Measurements from ENCODE around the gene CALCR.

Gene CALCR

GRCh38 chr7:93574646-93575554 lies at the start of gene CALCR:
Gene CALCR (minus strand): TSS chr7:93574724. CDS start chr7:93486981, 87,743 bp downstream.
- no peak for TF ChIP-seq CTCF (conservative IDR thresholded peaks at IDR 0.05; ENCODE audit: low read length)
- DNase-seq (ENCODE audit: low read depth) = no peak
- H3K4me3 ChIP-seq (ENCODE audit: low read length) = no peak within 1 kb of the TSS

GRCh38 chr7:93623816-93624215 lies 49.3 kb upstream of the CALCR start:
- no peak overlapping the region for H3K4me3 ChIP-seq (ENCODE audit: low read length)

GRCh38 chr7:93622036-93623033 lies 47.8 kb upstream of the CALCR start:
- TF ChIP-seq CTCF (conservative IDR thresholded peaks at IDR 0.05; ENCODE audit: low read length) = peak; percentile 59
- no peak overlapping the region for H3K4me3 ChIP-seq (ENCODE audit: low read length)
- DNase-seq (ENCODE audit: low read depth) = peak; percentile 22

More at GRCh38 chr7:93623816-93624215, 49.3 kb upstream of the CALCR start:
- TF ChIP-seq CTCF (conservative IDR thresholded peaks at IDR 0.05; ENCODE audit: low read length) = no peak
- DNase-seq (ENCODE audit: low read depth) = no peak

DNA sequence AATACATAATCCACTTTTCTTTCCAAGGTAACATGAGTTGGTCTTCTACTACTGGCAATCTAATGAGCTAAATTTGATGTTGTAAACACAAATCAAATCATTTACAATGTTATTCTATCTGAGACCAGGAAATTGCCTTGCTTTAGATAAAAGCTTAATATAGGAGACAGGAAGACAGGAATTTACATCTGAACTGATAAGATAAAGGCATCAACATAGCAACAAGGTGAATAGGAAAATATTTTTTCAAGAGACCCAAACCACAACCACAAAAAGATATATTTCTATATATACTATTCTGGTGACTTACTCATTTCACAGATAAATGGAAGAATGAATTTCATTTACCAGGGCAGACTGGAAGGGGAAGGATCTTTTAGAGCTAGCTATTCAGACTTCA lies 46.3 kb upstream of the CALCR start:
- no peak for TF ChIP-seq CTCF (conservative IDR thresholded peaks at IDR 0.05; ENCODE audit: low read length)
- no peak for DNase-seq (ENCODE audit: low read depth)

GRCh38 chr7:93620057-93620456 lies 45.5 kb upstream of the CALCR start:
- no peak for DNase-seq (ENCODE audit: low read depth)
- TF ChIP-seq CTCF (conservative IDR thresholded peaks at IDR 0.05; ENCODE audit: low read length) = no peak
- no peak overlapping the region for H3K4me3 ChIP-seq (ENCODE audit: low read length)

More for the DNA sequence above, 46.3 kb upstream of the CALCR start:
- no peak overlapping the region for H3K4me3 ChIP-seq (ENCODE audit: low read length)

- TF ChIP-seq CTCF (conservative IDR thresholded peaks at IDR 0.05; ENCODE audit: low read length) = no peak
- DNase-seq (ENCODE audit: low read depth) = no peak
- H3K4me3 ChIP-seq (ENCODE audit: low read length) = no peak overlapping the region
Observed at GRCh38 chr7:93601363-93601762, 26.8 kb upstream of the CALCR start.
